Astrocyte of the spinal cord (primary cell): ENCODE measurements around the gene FTCD.
"Not testable (repeated sequence)": the region's sequence is repeated elsewhere in the genome, so short reads cannot be mapped to it uniquely, and the experiment has no call there.

Experiments used
- DNase-seq: peaks from one replicate; pipeline ENCODE4 v3.0.0; 2011; ENCODE audit warnings: low read depth, low spot score
- H3K4me3 ChIP-seq: 2 replicates; pipeline ENCODE4 v1.5.1; 2011; ENCODE audit warnings: low read depth, mild to moderate bottlenecking, low read length, moderate library complexity
- CTCF ChIP-seq: IDR thresholded peaks from 2 replicates; pipeline ENCODE4 v1.5.1; 2012; ENCODE audit warnings: low read depth, mild to moderate bottlenecking, low read length, inconsistent platforms
- in situ Hi-C: cut with HindIII; loops from 2 replicates; pipeline ENCODE4 v1.10.0; 2017; ENCODE audit warnings: low sequenced_read_pairs

Gene FTCD

GRCh38 chr21:46185716-46186115, 30.3 kb upstream of the FTCD start:
- DNase-seq, result no peak
- H3K4me3 ChIP-seq, result no peak overlapping the region
- TF ChIP-seq CTCF, result no peak
- in situ Hi-C loops, result no loop called here

- in situ Hi-C loops, result no loop called here
These were observed 29.5 kb upstream of the FTCD start for GRCh38 chr21:46184625-46185555.

GRCh38 chr21:46183910-46184624, 28.7 kb upstream of the FTCD start, which contains the start of gene SPATC1L:
TSS of gene SPATC1L (minus strand) at chr21:46184459. CDS start at chr21:46182816, 1,643 bp downstream.
- H3K4me3 ChIP-seq, result peak within 1 kb of the TSS; percentile 54
- in situ Hi-C loops, result no loop called here
- no peak for TF ChIP-seq CTCF
- DNase-seq, result peak; percentile 40

More at GRCh38 chr21:46184625-46185555, 29.5 kb upstream of the FTCD start:
- no peak for TF ChIP-seq CTCF
- peak overlapping the region; percentile 43 for H3K4me3 ChIP-seq
- DNase-seq, result peak; percentile 87

GRCh38 chr21:46183337-46183909, 28.0 kb upstream of the FTCD start:
- DNase-seq, in situ Hi-C loops: not testable (repeated sequence)
- peak overlapping the region; percentile 54 for H3K4me3 ChIP-seq

GRCh38 chr21:46182548-46183336, 27.4 kb upstream of the FTCD start:
- in situ Hi-C loops, result no loop called here
- DNase-seq, result no peak
- H3K4me3 ChIP-seq, result no peak overlapping the region
- TF ChIP-seq CTCF, result no peak

- no peak overlapping the region for H3K4me3 ChIP-seq
- no peak for DNase-seq
- TF ChIP-seq CTCF, result no peak
- in situ Hi-C loops, result no loop called here
These were observed 26.7 kb upstream of the FTCD start for GRCh38 chr21:46181953-46182547.
